CD4-positive, CD25-positive, alpha-beta regulatory T cell (primary cell): ENCODE measurements around the gene UFD1. TPM values are rescaled to one million over a fixed set of nuclear protein-coding genes. Genes with fewer than 3 reads are reported as not detected.
A peak's percentile ranks its signal among the peaks of the same experiment; 100 is the strongest.

Source experiments
- ATAC-seq, 2 donors: fragments of 150-1000 bp; cut with Tn5 transposase; one replicate each; pipeline ENCODE4 v1.10.0; 2021; ENCODE audit warnings: low read depth in 2 of 2, moderate number of reproducible peaks in 2 of 2, moderate library complexity in 1 of 2
- DNase-seq, 3 donors: peaks; one replicate each; pipeline versions ENCODE4 v3.0.0 to v3.0.0-alpha.2; 2012 to 2022; ENCODE audit warnings: mixed read lengths in 1 of 3
- H3K27ac ChIP-seq: one replicate; pipeline ENCODE4 v1.7.0; 2013; ENCODE audit warnings: mild to moderate bottlenecking, low read length; ENCODE audit not compliant: insufficient read depth, poor library complexity, severe bottlenecking
- H3K27me3 ChIP-seq: one replicate; pipeline ENCODE4 v1.7.0; 2013; ENCODE audit warnings: low read length; ENCODE audit not compliant: control insufficient read depth, insufficient read depth
- H3K36me3 ChIP-seq: one replicate; pipeline ENCODE4 v1.7.0; 2013; ENCODE audit warnings: mild to moderate bottlenecking, low read length, moderate library complexity; ENCODE audit not compliant: control insufficient read depth, insufficient read depth
- H3K4me1 ChIP-seq: 2 replicates; pipeline ENCODE4 v1.7.0; 2013; ENCODE audit warnings: mild to moderate bottlenecking, low read length; ENCODE audit not compliant: insufficient read depth, control insufficient read depth, poor library complexity, severe bottlenecking
- H3K4me3 ChIP-seq: one replicate; pipeline ENCODE4 v1.7.0; 2013; ENCODE audit warnings: low read depth, mild to moderate bottlenecking, low read length, moderate library complexity
- H3K9me3 ChIP-seq, 2 experiments: 1 replicate in 1 of 2; 2 replicates in 1 of 2; pipeline ENCODE4 v1.7.0; 2013; ENCODE audit warnings: low read length in 2 of 2, mild to moderate bottlenecking in 1 of 2, moderate library complexity in 1 of 2; ENCODE audit not compliant: control insufficient read depth in 2 of 2
- H3K27ac Mint-ChIP-seq, 3 donors: one replicate each; pipeline ENCODE4 v1.8.0; 2020 to 2022; ENCODE audit warnings: mild to moderate bottlenecking in 3 of 3, mixed read lengths in 3 of 3, moderate library complexity in 2 of 3
- H3K27me3 Mint-ChIP-seq: one replicate; pipeline ENCODE4 v1.8.0; 2022; ENCODE audit warnings: mild to moderate bottlenecking, mixed read lengths
- H3K36me3 Mint-ChIP-seq: one replicate; pipeline ENCODE4 v1.8.0; 2020; ENCODE audit warnings: mixed read lengths
- H3K4me1 Mint-ChIP-seq, 4 donors: one replicate each; pipeline ENCODE4 v1.8.0; 2020 to 2022; ENCODE audit warnings: mixed read lengths in 4 of 4, mild to moderate bottlenecking in 1 of 4
- H3K4me3 Mint-ChIP-seq, 4 donors: one replicate each; pipeline ENCODE4 v1.8.0; 2020 to 2022; ENCODE audit warnings: mild to moderate bottlenecking in 4 of 4, mixed read lengths in 4 of 4, moderate library complexity in 3 of 4
- H3K9me3 Mint-ChIP-seq, 7 donors: one replicate each; pipeline ENCODE4 v1.8.0; 2020 to 2022; ENCODE audit warnings: mixed read lengths in 7 of 7, mild to moderate bottlenecking in 3 of 7, moderate library complexity in 2 of 7
- polyA plus RNA-seq, 4 donors: library from polyadenylated mRNA; unstranded; fragments of 300-500 nt; fragmentation: Illumina TruSeq; gene quantifications; one replicate each; pipeline ENCODE4 v1.2.3, GENCODE V29; 2021
- total RNA-seq: library from RNA; stranded (reverse); gene quantifications from one replicate; pipeline ENCODE4 v1.2.3, GENCODE V29; 2022

The UFD1 gene
- total and polyA plus RNA-seq, 5 donors from 2014 or later: 97.7 to 146 (median 113) TPM

- Histone ChIP-seq H3K4me3 (no peak overlapping the region), H3K9me3 (no peaks in the 10 kb centered on the region), H3K27me3 (no peaks in the 10 kb centered on the region), H3K27ac (no peak overlapping the region), H3K36me3 (peaks cover 70% of the 10 kb centered on the region), H3K4me1 (no peaks in the 10 kb centered on the region)
- DNase-seq: no peak
- ATAC-seq: no peak
- H3K27ac Mint-ChIP-seq: peak overlapping the region in 1 of 3 donors; percentile 7
- H3K4me1 Mint-ChIP-seq: peaks cover 0 to 7% (median 0%) of the 10 kb centered on the region in 4 donors
- no peaks in the 10 kb centered on the region for H3K27me3 Mint-ChIP-seq
- no peak overlapping the region for H3K4me3 Mint-ChIP-seq
- no peaks in the 10 kb centered on the region for H3K9me3 Mint-ChIP-seq
- peaks cover 45% of the 10 kb centered on the region for H3K36me3 Mint-ChIP-seq
Observed at GRCh38 chr22:19401483-19401882, 77.5 kb downstream of the UFD1 start.

GRCh38 chr22:19400881-19401280 is 78.1 kb downstream of the UFD1 start:
- Histone ChIP-seq H3K27me3 (no peaks in the 10 kb centered on the region), H3K9me3 (no peaks in the 10 kb centered on the region), H3K36me3 (peaks cover 72% of the 10 kb centered on the region), H3K4me1 (no peaks in the 10 kb centered on the region), H3K4me3 (no peak overlapping the region), H3K27ac (no peak overlapping the region)
- H3K4me3 Mint-ChIP-seq: no peak overlapping the region
- no peak for ATAC-seq
- H3K27me3 Mint-ChIP-seq: no peaks in the 10 kb centered on the region
- peaks cover 0 to 7% (median 0%) of the 10 kb centered on the region in 4 donors for H3K4me1 Mint-ChIP-seq
- peaks cover 41% of the 10 kb centered on the region for H3K36me3 Mint-ChIP-seq
- no peaks in the 10 kb centered on the region for H3K9me3 Mint-ChIP-seq
- no peak for DNase-seq
- H3K27ac Mint-ChIP-seq: peak overlapping the region in 2 of 3 donors; percentile 45 to 67

Other genes with a start within 250 kb of the UFD1 start
- 0.20 TPM for gene CLTCL1, start 187.5 kb downstream of the UFD1 start, total RNA-seq
- under 1 TPM; 0.30 to 0.55 (median 0.36) TPM for gene CLTCL1, start 187.5 kb downstream of the UFD1 start, polyA plus RNA-seq
- 30.2 TPM for gene HIRA, start 47.5 kb downstream of the UFD1 start, total RNA-seq
- 1 to 10 TPM; 1.4 to 6.2 (median 2.6) TPM for gene HIRA, start 47.5 kb downstream of the UFD1 start, polyA plus RNA-seq
- 12.1 TPM for gene MRPL40, start 46.6 kb downstream of the UFD1 start, total RNA-seq
- 10 to 100 TPM; 59.5 to 75.5 (median 60.9) TPM for gene MRPL40, start 46.6 kb downstream of the UFD1 start, polyA plus RNA-seq
- 37.2 TPM for gene C22orf39, start 31.5 kb downstream of the UFD1 start, total RNA-seq
- gene C22orf39, start 31.5 kb downstream of the UFD1 start, polyA plus RNA-seq: 10 to 100 TPM; 45.7 to 73.0 (median 62.7) TPM
- gene CDC45, start 727 bp upstream of the UFD1 start, total RNA-seq: 2.7 TPM
- 1 to 10 TPM in 3 of 4 donors, under 1 TPM in 1; 0.56 to 3.4 (median 1.9) TPM for gene CDC45, start 727 bp upstream of the UFD1 start, polyA plus RNA-seq
- 1.7 TPM for gene CLDN5, start 45.2 kb upstream of the UFD1 start, total RNA-seq
- 1 to 10 TPM in 3 of 4 donors, under 1 TPM in 1; 0.84 to 2.3 (median 1.7) TPM for gene CLDN5, start 45.2 kb upstream of the UFD1 start, polyA plus RNA-seq
- gene SEPTIN5, start 235.3 kb upstream of the UFD1 start, total RNA-seq: 5.2 TPM
- not detected for gene SEPTIN5, start 235.3 kb upstream of the UFD1 start, polyA plus RNA-seq
- 6.4 TPM for gene GP1BB, start 244.3 kb upstream of the UFD1 start, total RNA-seq
- gene GP1BB, start 244.3 kb upstream of the UFD1 start, polyA plus RNA-seq: not detected